Osteocyte (in vitro differentiated cells): Measurements from ENCODE around the gene CEP135. TPM values are rescaled to one million over a fixed set of nuclear protein-coding genes. Genes with fewer than 3 reads are reported as not detected.
"Not testable (repeated sequence)": the region's sequence is repeated elsewhere in the genome, so short reads cannot be mapped to it uniquely, and the experiment has no call there.

Experiments
- DNase-seq: peaks from one replicate; pipeline ENCODE4 v3.0.0; 2021; ENCODE audit warnings: mixed read lengths; ENCODE audit not compliant: unreplicated experiment; ENCODE audit errors: extremely low spot score
- H3K27ac Mint-ChIP-seq: one replicate; pipeline ENCODE4 v1.8.0; 2021; ENCODE audit warnings: mild to moderate bottlenecking, mixed read lengths; ENCODE audit not compliant: unreplicated experiment
- H3K27me3 Mint-ChIP-seq: one replicate; pipeline ENCODE4 v1.8.0; 2021; ENCODE audit warnings: mixed read lengths; ENCODE audit not compliant: unreplicated experiment
- H3K36me3 Mint-ChIP-seq: one replicate; pipeline ENCODE4 v1.8.0; 2021; ENCODE audit warnings: mixed read lengths; ENCODE audit not compliant: unreplicated experiment
- H3K4me1 Mint-ChIP-seq: one replicate; pipeline ENCODE4 v1.8.0; 2021; ENCODE audit warnings: mixed read lengths; ENCODE audit not compliant: unreplicated experiment
- H3K4me3 Mint-ChIP-seq: one replicate; pipeline ENCODE4 v1.8.0; 2021; ENCODE audit warnings: mild to moderate bottlenecking, moderate library complexity, mixed read lengths; ENCODE audit not compliant: unreplicated experiment
- H3K9me3 Mint-ChIP-seq: one replicate; pipeline ENCODE4 v1.8.0; 2021; ENCODE audit warnings: mixed read lengths; ENCODE audit not compliant: unreplicated experiment
- CTCF ChIP-seq: fragments of 200-600 bp; sonication (generic); IDR thresholded peaks from 2 replicates; pipeline ENCODE4 v1.5.0; 2021; ENCODE audit warnings: antibody characterized with exemption, mild to moderate bottlenecking, moderate library complexity
- total RNA-seq: library from RNA; stranded (reverse); gene quantifications from 2 replicates; pipeline ENCODE4 v1.2.1, GENCODE V29; 2021

The CEP135 gene
- total RNA-seq, 1 donor from 2014 or later, result 11.8 TPM

DNA sequence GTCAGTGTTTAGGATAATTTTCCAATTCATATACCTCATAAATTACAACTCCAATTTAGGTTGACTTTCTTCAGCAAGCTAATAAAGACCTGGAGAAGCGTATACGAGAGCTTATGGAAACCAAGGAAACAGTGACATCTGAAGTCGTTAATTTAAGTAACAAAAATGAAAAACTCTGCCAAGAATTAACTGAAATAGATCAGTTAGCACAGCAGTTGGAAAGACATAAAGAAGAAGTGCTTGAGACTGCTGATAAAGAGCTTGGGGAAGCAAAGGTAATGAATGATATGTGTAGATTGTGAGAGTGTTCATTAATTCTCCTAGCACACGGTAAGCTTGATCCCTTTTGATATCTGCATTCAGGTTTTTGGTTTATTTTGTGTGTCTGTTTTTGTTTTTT is 16.8 kb downstream of the CEP135 start:
- H3K27me3 Mint-ChIP-seq, result no peaks in the 10 kb centered on the region

DNA sequence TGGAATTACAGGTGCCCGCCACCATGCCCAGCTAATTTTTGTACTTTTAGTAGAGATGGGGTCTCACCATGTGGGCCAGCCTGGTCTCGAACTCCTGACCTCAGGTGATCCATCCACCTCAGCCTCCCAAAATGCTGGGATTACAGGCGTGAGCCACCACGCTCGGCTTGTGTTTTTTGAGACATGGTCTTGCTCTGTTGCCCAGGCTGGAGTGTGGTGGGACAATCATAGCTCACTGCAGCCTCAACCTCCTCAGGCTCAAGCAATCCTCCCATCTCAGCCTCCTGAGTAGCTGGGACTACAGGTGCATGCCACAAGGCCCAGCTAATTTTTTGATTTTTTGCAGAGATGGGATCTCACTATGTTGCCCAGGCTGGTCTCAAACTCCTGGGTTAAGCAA is 17.6 kb downstream of the CEP135 start:
- Mint-ChIP-seq H3K4me1 (peaks cover 12% of the 10 kb centered on the region), H3K36me3 (peaks cover 25% of the 10 kb centered on the region)
- not testable (repeated sequence) for H3K27me3 Mint-ChIP-seq, H3K4me3 Mint-ChIP-seq, H3K27ac Mint-ChIP-seq, DNase-seq, H3K9me3 Mint-ChIP-seq

More for the DNA sequence above, 16.8 kb downstream of the CEP135 start:
- no peak for DNase-seq
- peaks cover 4% of the 10 kb centered on the region for H3K9me3 Mint-ChIP-seq
- TF ChIP-seq CTCF, result no peak
- H3K27ac Mint-ChIP-seq, result no peak overlapping the region
- H3K4me3 Mint-ChIP-seq, result no peak overlapping the region
- H3K36me3 Mint-ChIP-seq, result peaks cover 25% of the 10 kb centered on the region
- peaks cover 12% of the 10 kb centered on the region for H3K4me1 Mint-ChIP-seq

DNA sequence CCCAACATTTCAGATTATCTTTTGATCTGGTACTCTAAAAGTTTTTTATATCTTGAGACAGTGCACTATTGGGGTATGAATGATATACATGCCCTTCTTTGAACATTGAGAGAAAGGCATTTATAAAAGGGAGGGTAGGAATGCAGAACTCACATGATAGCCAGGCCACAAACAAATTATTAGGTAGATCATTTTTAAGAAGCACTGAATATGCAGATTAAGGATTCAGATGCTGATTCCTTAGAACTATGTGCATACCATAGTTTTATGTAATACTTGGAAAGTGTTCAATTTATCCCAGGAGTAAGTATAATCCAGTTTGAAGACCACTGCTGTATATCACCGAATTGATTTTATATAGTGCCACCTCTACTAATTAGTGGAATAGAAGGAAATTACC is 18.6 kb downstream of the CEP135 start:
- DNase-seq, result no peak
- no peak for TF ChIP-seq CTCF
- peaks cover 3% of the 10 kb centered on the region for H3K9me3 Mint-ChIP-seq
- no peak overlapping the region for H3K27ac Mint-ChIP-seq
- no peaks in the 10 kb centered on the region for H3K27me3 Mint-ChIP-seq
- peaks cover 11% of the 10 kb centered on the region for H3K4me1 Mint-ChIP-seq
- no peak overlapping the region for H3K4me3 Mint-ChIP-seq
- peaks cover 27% of the 10 kb centered on the region for H3K36me3 Mint-ChIP-seq

DNA sequence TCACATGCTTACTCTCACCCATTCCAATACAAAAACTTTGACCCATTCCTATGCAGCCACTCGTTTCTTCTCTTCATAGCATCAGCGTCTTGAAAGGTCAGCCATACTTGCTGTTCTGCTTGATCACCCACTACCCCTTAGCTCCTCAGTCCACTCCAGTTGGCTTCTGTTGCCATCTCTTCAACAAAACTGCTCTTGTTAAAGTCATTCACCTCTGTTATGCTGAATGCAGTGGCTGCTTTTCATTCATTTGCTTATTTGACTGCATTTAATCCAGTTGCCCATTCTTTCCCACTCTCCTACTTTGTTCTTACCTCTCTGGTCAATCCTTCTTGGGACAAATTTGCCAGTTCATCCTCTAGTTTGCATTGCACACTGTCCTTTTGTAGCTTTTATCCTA is 24.9 kb downstream of the CEP135 start:
- Mint-ChIP-seq H3K4me1 (no peaks in the 10 kb centered on the region), H3K27me3 (no peaks in the 10 kb centered on the region), H3K36me3 (peaks cover 28% of the 10 kb centered on the region), H3K27ac (no peak overlapping the region), H3K9me3 (no peaks in the 10 kb centered on the region), H3K4me3 (no peak overlapping the region)
- no peak for DNase-seq
- no peak for TF ChIP-seq CTCF

GRCh38 chr4:55977811-55978210 is 29.1 kb downstream of the CEP135 start:
- H3K27me3 Mint-ChIP-seq, result no peaks in the 10 kb centered on the region
- H3K27ac Mint-ChIP-seq, result no peak overlapping the region
- TF ChIP-seq CTCF, result no peak
- H3K4me1 Mint-ChIP-seq, result no peaks in the 10 kb centered on the region
- no peak for DNase-seq
- no peak overlapping the region for H3K4me3 Mint-ChIP-seq
- H3K36me3 Mint-ChIP-seq, result peaks cover 39% of the 10 kb centered on the region
- H3K9me3 Mint-ChIP-seq, result no peaks in the 10 kb centered on the region

DNA sequence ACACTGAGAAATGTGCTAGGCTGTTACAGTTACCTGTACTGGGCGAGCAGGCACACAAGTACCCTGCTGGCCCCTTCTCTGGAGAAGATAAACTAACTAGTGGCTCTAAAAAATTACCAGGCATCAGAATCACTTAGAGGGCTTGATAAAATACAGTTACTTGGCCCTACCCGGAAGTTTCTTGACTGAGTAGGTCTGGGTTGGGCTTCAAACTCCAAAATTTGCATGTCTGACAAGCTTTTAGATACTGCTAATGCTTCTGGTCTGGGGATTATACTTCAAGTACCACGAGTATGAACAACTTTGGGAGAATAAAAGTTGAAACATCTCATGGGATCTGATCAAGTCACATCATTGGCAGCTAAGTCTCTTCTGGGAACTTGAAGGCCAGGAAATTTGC is 30.8 kb downstream of the CEP135 start:
- no peak for DNase-seq
- Mint-ChIP-seq H3K27me3 (no peaks in the 10 kb centered on the region), H3K36me3 (peaks cover 39% of the 10 kb centered on the region), H3K9me3 (no peaks in the 10 kb centered on the region), H3K4me3 (no peak overlapping the region), H3K27ac (no peak overlapping the region), H3K4me1 (no peaks in the 10 kb centered on the region)
- no peak for TF ChIP-seq CTCF
